HepG2 (cell line): ENCODE data around the gene MARS1. TPM values are rescaled to one million over a fixed set of nuclear protein-coding genes. Genes with fewer than 3 reads are reported as not detected.
A peak's percentile ranks its signal among the peaks of the same experiment; 100 is the strongest.

Experiments
- DMAP1 ChIP-seq: IDR thresholded peaks from 2 replicates; pipeline ENCODE4 v1.6.1; 2016
- FLYWCH1 ChIP-seq: sonication (generic); formaldehyde crosslinking; IDR thresholded peaks from 2 replicates; pipeline ENCODE4 v1.8.1; 2023; ENCODE audit warnings: mild to moderate bottlenecking, missing genetic modification reagents
- FOXO1 ChIP-seq: sonication (generic); formaldehyde crosslinking; IDR thresholded peaks from 2 replicates; pipeline ENCODE4 v1.4.0; 2020; ENCODE audit warnings: missing genetic modification reagents
- HDAC1 ChIP-seq: sonication (generic); formaldehyde crosslinking; IDR thresholded peaks from 2 replicates; pipeline ENCODE4 v1.5.1; 2020; ENCODE audit warnings: mild to moderate bottlenecking, missing genetic modification reagents
- MAZ ChIP-seq, 2 experiments: sonication (generic) in 1 of 2; formaldehyde crosslinking in 1 of 2; IDR thresholded peaks; 2 replicates each; pipeline versions ENCODE4 v1.5.0 to v1.6.1; 2012 to 2020; ENCODE audit warnings: low read depth in 2 of 2, mild to moderate bottlenecking in 2 of 2, borderline replicate concordance in 1 of 2, improper control_type of control experiment in 1 of 2, low read length in 1 of 2, missing genetic modification reagents in 1 of 2, moderate library complexity in 1 of 2
- MYPOP ChIP-seq: sonication (generic); formaldehyde crosslinking; IDR thresholded peaks from 2 replicates; pipeline ENCODE4 v1.8.1; 2023; ENCODE audit warnings: mild to moderate bottlenecking, moderate library complexity, missing genetic modification reagents
- RARA ChIP-seq: IDR thresholded peaks from 2 replicates; pipeline ENCODE4 v1.6.1; 2016; ENCODE audit warnings: missing genetic modification reagents, missing compliant biosample characterization
- XRCC5 ChIP-seq: fragments of 200-400 bp; formaldehyde crosslinking; optimal IDR thresholded peaks from 2 replicates; pipeline ENCODE3; 2017; ENCODE audit warnings: mild to moderate bottlenecking, low read length
- YEATS4 ChIP-seq: sonication (generic); formaldehyde crosslinking; IDR thresholded peaks from 2 replicates; pipeline ENCODE4 v1.4.0; 2020; ENCODE audit warnings: missing genetic modification reagents, borderline replicate concordance
- ZNF276 ChIP-seq: sonication (generic); formaldehyde crosslinking; IDR thresholded peaks from 2 replicates; pipeline ENCODE4 v1.4.0; 2020; ENCODE audit warnings: mild to moderate bottlenecking, low read depth, missing genetic modification reagents
- ZNF687 ChIP-seq: sonication (generic); formaldehyde crosslinking; IDR thresholded peaks from 2 replicates; pipeline ENCODE4 v1.5.1; 2020; ENCODE audit warnings: mild to moderate bottlenecking, missing genetic modification reagents, moderate library complexity
- polyA plus RNA-seq, 8 experiments: library from polyadenylated mRNA; depleted of rRNA in 3 of 8; stranded (reverse) in 7 of 8; unstranded in 1 of 8; fragments of >200 nt; fragmentation: Illumina TruSeq in 4 of 8; extraction: Trizol in 4 of 8; gene quantifications; 2 replicates each; pipeline versions ENCODE4 v1.2.1 to v1.2.3, GENCODE V29; 2011 to 2016; ENCODE audit warnings: low read depth in 4 of 8, missing spikeins in 1 of 8, mixed read lengths in 1 of 8; ENCODE audit not compliant: insufficient read depth in 1 of 8
- total RNA-seq, 5 experiments: library from RNA; depleted of rRNA; stranded (reverse); fragments of >200 nt; fragmentation: Illumina TruSeq; extraction: Trizol; gene quantifications; 2 replicates each; pipeline ENCODE4 v1.2.3, GENCODE V29; 2016; ENCODE audit warnings: low read depth in 1 of 5
- TF ChIP-seq, protein P1 (sequence below): sonication (generic); formaldehyde crosslinking; IDR thresholded peaks from 2 replicates; pipeline ENCODE4 v1.5.0; 2020; ENCODE audit warnings: mild to moderate bottlenecking, missing genetic modification reagents, moderate library complexity
- TF ChIP-seq, protein P2 (sequence below): sonication (generic); formaldehyde crosslinking; IDR thresholded peaks from 2 replicates; pipeline ENCODE4 v1.8.1; 2022; ENCODE audit warnings: low read depth, mild to moderate bottlenecking, missing genetic modification reagents

The MARS1 gene
- total and polyA plus RNA-seq, 2 of the 13 experiments (the other 11 are each of a cell fraction or from before 2014, with no cell fraction given), result 115 to 181 TPM

DNA sequence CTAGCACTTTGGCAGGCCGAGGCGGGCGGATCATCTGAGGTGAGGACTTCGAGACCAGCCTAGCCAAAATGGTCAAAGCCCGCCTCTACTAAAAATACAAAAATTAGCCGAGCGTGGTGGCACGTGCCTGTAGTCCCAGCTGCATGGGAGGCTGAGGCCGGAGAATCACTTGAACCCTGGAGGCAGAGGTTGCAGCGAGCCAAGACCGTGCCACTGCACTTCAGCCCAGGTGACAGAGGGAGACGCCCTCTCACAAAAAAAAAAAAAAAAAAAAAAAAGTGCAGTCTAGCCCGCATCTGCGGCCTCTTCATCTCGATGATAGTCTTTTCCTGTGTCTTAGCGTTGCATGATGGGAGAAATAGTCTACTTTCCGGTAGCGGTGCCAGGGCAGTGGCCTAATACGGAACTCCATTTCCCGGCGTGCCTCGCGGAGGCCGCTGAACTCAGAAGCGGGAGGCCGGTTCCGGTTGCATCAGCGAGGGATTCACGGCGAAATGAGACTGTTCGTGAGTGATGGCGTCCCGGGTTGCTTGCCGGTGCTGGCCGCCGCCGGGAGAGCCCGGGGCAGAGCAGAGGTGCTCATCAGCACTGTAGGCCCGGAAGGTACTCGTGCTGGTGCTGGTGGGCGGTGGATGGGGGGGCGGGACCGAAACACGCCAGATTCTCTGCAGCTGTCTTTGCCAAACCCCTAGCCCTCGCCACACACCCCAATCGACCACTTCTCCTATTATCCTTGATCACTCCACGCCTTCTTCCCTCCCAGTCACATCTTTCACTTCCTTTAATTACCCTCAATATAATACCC is at the start of gene MARS1 (continued):
- TF ChIP-seq ZNF276 (CRISPR knock-in tag), result no peak
- TF ChIP-seq FOXO1, result no peak
- peak; percentile 92 for TF ChIP-seq HDAC1 (CRISPR knock-in tag)
- peak; percentile 37; the same call in 1 of the 2 replicates for TF ChIP-seq MYPOP
- TF ChIP-seq FLYWCH1, result no peak
- peak; percentile 19; the same call in 1 of the 2 replicates for TF ChIP-seq MAZ (IDR thresholded peaks at IDR 0.05; ENCODE audit: borderline replicate concordance, low read depth, low read length)
- peak; percentile 45; the same call in 1 of the 2 replicates for TF ChIP-seq MAZ (CRISPR knock-in tag; IDR thresholded peaks at IDR 0.05; ENCODE audit: low read depth)
- TF ChIP-seq, protein P1, sequence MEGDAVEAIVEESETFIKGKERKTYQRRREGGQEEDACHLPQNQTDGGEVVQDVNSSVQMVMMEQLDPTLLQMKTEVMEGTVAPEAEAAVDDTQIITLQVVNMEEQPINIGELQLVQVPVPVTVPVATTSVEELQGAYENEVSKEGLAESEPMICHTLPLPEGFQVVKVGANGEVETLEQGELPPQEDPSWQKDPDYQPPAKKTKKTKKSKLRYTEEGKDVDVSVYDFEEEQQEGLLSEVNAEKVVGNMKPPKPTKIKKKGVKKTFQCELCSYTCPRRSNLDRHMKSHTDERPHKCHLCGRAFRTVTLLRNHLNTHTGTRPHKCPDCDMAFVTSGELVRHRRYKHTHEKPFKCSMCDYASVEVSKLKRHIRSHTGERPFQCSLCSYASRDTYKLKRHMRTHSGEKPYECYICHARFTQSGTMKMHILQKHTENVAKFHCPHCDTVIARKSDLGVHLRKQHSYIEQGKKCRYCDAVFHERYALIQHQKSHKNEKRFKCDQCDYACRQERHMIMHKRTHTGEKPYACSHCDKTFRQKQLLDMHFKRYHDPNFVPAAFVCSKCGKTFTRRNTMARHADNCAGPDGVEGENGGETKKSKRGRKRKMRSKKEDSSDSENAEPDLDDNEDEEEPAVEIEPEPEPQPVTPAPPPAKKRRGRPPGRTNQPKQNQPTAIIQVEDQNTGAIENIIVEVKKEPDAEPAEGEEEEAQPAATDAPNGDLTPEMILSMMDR (CRISPR knock-in tag), result peak; percentile 59
- TF ChIP-seq, protein P2, sequence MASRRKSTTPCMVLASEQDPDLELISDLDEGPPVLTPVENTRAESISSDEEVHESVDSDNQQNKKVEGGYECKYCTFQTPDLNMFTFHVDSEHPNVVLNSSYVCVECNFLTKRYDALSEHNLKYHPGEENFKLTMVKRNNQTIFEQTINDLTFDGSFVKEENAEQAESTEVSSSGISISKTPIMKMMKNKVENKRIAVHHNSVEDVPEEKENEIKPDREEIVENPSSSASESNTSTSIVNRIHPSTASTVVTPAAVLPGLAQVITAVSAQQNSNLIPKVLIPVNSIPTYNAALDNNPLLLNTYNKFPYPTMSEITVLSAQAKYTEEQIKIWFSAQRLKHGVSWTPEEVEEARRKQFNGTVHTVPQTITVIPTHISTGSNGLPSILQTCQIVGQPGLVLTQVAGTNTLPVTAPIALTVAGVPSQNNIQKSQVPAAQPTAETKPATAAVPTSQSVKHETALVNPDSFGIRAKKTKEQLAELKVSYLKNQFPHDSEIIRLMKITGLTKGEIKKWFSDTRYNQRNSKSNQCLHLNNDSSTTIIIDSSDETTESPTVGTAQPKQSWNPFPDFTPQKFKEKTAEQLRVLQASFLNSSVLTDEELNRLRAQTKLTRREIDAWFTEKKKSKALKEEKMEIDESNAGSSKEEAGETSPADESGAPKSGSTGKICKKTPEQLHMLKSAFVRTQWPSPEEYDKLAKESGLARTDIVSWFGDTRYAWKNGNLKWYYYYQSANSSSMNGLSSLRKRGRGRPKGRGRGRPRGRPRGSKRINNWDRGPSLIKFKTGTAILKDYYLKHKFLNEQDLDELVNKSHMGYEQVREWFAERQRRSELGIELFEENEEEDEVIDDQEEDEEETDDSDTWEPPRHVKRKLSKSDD (CRISPR knock-in tag), result no peak
- TF ChIP-seq RARA, result 0 out of 2 replicates have a peak, but pooled peaks have one; percentile 19
- TF ChIP-seq ZNF687 (CRISPR knock-in tag), result peak; percentile 65
- peak; percentile 79 for TF ChIP-seq XRCC5
- TF ChIP-seq YEATS4 (CRISPR knock-in tag), result peak; percentile 95
- TF ChIP-seq DMAP1 (CRISPR knock-in tag), result peak; percentile 94
